ENCODE measurements around the gene EMD.

DNA sequence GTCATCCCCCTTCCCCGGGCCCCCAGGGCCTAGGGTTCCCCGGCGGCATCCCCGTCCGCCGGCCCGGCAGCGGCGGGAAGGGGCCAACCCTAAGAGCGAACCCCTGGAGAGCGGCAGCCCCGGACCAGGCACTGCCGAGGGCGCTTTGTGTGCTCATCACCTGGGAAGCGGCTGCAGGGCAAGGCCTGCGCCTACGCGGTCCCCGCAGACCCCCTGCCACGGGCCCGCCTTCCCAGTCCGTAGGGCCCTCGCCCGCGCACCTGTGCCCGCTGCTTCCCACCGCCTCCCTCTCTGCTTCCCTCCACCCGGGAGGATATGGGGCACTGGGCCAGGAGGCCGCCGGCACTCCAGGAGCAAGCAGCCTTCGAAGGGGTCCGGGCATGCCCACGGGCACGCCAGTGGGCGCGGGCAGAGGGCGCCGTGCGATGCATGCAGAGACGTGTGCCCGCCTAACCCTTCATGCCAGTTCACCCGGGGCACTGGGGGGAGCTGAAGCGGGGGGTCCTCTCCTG lies 7.2 kb upstream of the EMD start:
- TF ChIP-seq, protein P1, sequence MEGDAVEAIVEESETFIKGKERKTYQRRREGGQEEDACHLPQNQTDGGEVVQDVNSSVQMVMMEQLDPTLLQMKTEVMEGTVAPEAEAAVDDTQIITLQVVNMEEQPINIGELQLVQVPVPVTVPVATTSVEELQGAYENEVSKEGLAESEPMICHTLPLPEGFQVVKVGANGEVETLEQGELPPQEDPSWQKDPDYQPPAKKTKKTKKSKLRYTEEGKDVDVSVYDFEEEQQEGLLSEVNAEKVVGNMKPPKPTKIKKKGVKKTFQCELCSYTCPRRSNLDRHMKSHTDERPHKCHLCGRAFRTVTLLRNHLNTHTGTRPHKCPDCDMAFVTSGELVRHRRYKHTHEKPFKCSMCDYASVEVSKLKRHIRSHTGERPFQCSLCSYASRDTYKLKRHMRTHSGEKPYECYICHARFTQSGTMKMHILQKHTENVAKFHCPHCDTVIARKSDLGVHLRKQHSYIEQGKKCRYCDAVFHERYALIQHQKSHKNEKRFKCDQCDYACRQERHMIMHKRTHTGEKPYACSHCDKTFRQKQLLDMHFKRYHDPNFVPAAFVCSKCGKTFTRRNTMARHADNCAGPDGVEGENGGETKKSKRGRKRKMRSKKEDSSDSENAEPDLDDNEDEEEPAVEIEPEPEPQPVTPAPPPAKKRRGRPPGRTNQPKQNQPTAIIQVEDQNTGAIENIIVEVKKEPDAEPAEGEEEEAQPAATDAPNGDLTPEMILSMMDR (IDR thresholded peaks at IDR 0.05): no peak
- TF ChIP-seq EP300 (IDR thresholded peaks at IDR 0.05) (no peak), POLR2AphosphoS5 (IDR thresholded peaks at IDR 0.05) (peak; percentile 49)
